GM12891 (cell line): ENCODE data around the gene CHSY3.

Source experiments
- PAX5 ChIP-seq: IDR thresholded peaks from 2 replicates; pipeline ENCODE4 v1.6.1; 2011; ENCODE audit warnings: low read length, moderate library complexity, mild to moderate bottlenecking; ENCODE audit not compliant: insufficient read depth, severe bottlenecking
- POLR2A ChIP-seq: IDR thresholded peaks from 2 replicates; pipeline ENCODE4 v1.6.1; 2011; ENCODE audit warnings: low read depth, low read length, control low read depth
- POLR2AphosphoS5 ChIP-seq: IDR thresholded peaks from 2 replicates; pipeline ENCODE4 v1.6.1; 2011; ENCODE audit warnings: low read depth, low read length, control low read depth

GRCh38 chr5:130189961-130190360 is 285.7 kb downstream of the CHSY3 start:
- TF ChIP-seq POLR2A: no peak
- no peak for TF ChIP-seq PAX5
- no peak for TF ChIP-seq POLR2AphosphoS5
